DOHH2 (cell line): Measurements from ENCODE around the gene C11orf24.
A peak's percentile ranks its signal among the peaks of the same experiment; 100 is the strongest.
"Not testable (repeated sequence)": the region's sequence is repeated elsewhere in the genome, so short reads cannot be mapped to it uniquely, and the experiment has no call there.

Experiments used
- H3F3A ChIP-seq: fragments of 200-600 bp; sonication (generic), shearing (Covaris generic); 2 replicates; pipeline ENCODE4 v1.6.0; 2016; ENCODE audit warnings: antibody characterized with exemption, mild to moderate bottlenecking; ENCODE audit not compliant: control insufficient read depth, insufficient read depth
- H3K27ac ChIP-seq: fragments of 200-600 bp; sonication (generic); 2 replicates; pipeline ENCODE4 v1.5.1; 2014; ENCODE audit warnings: low read depth, mild to moderate bottlenecking, low read length, moderate library complexity
- H3K27me3 ChIP-seq: fragments of 200-600 bp; sonication (generic); 2 replicates; pipeline ENCODE4 v1.6.1; 2014; ENCODE audit warnings: mild to moderate bottlenecking, low read length, mixed read lengths; ENCODE audit not compliant: control insufficient read depth
- H3K36me3 ChIP-seq: fragments of 200-600 bp; sonication (generic); 2 replicates; pipeline ENCODE4 v1.6.1; 2014; ENCODE audit warnings: mild to moderate bottlenecking, low read length, moderate library complexity, mixed read lengths; ENCODE audit not compliant: control insufficient read depth
- H3K4me1 ChIP-seq: fragments of 200-600 bp; sonication (generic); 2 replicates; pipeline ENCODE4 v1.6.1; 2014; ENCODE audit warnings: mild to moderate bottlenecking, low read length, mixed read lengths; ENCODE audit not compliant: control insufficient read depth
- H3K4me2 ChIP-seq: fragments of 200-600 bp; sonication (generic); 2 replicates; pipeline ENCODE4 v1.6.0; 2014; ENCODE audit warnings: mild to moderate bottlenecking, low read length, moderate library complexity
- H3K4me3 ChIP-seq: fragments of 200-600 bp; sonication (generic); 2 replicates; pipeline ENCODE4 v1.5.1; 2014; ENCODE audit warnings: mild to moderate bottlenecking, low read length, mixed read lengths
- H3K79me2 ChIP-seq: fragments of 200-600 bp; sonication (generic); 2 replicates; pipeline ENCODE4 v1.6.1; 2014; ENCODE audit warnings: mild to moderate bottlenecking, low read length, mixed read lengths; ENCODE audit not compliant: control insufficient read depth
- H3K9me2 ChIP-seq: fragments of 200-600 bp; sonication (generic); replicated peaks from 2 replicates; pipeline ENCODE4 v1.6.1; 2014; ENCODE audit warnings: mild to moderate bottlenecking, low read length, mixed read lengths; ENCODE audit not compliant: control insufficient read depth
- H3K9me3 ChIP-seq: fragments of 200-600 bp; sonication (generic); 2 replicates; pipeline ENCODE4 v1.6.1; 2014; ENCODE audit warnings: antibody characterized with exemption, low read length, mixed read lengths; ENCODE audit not compliant: control insufficient read depth, insufficient read depth
- H4K20me1 ChIP-seq: fragments of 200-600 bp; sonication (generic); 2 replicates; pipeline ENCODE4 v1.6.0; 2014; ENCODE audit warnings: low read depth, mild to moderate bottlenecking, antibody characterized with exemption, low read length, moderate library complexity; ENCODE audit not compliant: control insufficient read depth, insufficient read depth
- EZH2phosphoT487 ChIP-seq: fragments of 200-600 bp; sonication (generic); IDR thresholded peaks from 2 replicates; pipeline ENCODE4 v1.6.1; 2017; ENCODE audit warnings: borderline replicate concordance, mild to moderate bottlenecking, antibody characterized with exemption, low read length, moderate library complexity, mixed read lengths
- TF ChIP-seq, protein P1 (sequence below): fragments of 200-600 bp; sonication (generic); IDR thresholded peaks from one replicate; pipeline ENCODE4 v1.5.1; 2014; ENCODE audit warnings: antibody characterized with exemption, mild to moderate bottlenecking, low read depth, low read length; ENCODE audit not compliant: poor library complexity, severe bottlenecking

The C11orf24 gene

DNA sequence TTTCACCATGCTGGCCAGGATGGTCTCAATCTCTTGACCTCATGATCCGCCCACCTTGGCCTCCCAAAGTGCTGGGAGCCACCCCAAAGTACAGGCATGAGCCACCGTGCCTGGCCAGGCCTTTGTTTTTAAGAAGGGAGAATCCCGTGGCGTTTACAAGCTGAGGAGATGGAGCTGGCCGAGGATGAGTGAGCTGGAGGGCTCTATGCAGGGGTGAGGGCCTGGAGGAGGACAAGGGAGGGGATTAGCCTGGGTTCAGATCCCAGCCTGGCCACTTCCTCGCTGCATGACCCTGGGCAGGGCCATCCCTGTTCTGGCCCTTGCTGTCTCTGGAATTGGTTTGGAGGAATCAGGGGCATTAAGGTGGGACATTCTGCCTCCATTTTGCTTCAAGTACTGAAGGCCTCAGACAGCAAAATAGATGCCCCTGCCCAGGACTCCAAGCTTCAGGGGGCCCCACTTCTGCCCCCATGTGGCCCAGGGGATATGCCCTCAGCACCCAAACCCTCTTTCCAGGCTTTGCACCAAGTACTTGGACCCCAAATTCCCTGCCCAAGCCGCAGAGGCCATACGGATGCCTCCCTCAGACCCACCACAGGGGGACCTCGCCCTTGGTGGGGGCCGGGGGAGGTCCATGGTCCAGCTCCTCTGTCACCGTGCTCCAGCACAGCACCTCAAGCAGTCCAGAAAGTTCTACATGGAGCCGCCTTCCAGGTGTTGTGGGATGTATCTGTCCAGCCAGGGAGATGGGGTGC, 28.5 kb upstream of the C11orf24 start:
- Histone ChIP-seq H3K79me2 (no peaks in the 10 kb centered on the region), H3K27me3 (peaks cover 2% of the 10 kb centered on the region; the same call in 1 of the 2 replicates), H4K20me1 (no peaks in the 10 kb centered on the region), H3K36me3 (no peaks in the 10 kb centered on the region), H3K4me3 (no peak overlapping the region), H3K9me2 (no peaks in the 10 kb centered on the region), H3K4me1 (peaks cover 35% of the 10 kb centered on the region), H3K9me3 (peaks cover 7% of the 10 kb centered on the region; the same call in 1 of the 2 replicates), H3K4me2 (no peak overlapping the region), H3K27ac (no peak overlapping the region), H3F3A (no peaks in the 10 kb centered on the region)
- TF ChIP-seq, protein P1, sequence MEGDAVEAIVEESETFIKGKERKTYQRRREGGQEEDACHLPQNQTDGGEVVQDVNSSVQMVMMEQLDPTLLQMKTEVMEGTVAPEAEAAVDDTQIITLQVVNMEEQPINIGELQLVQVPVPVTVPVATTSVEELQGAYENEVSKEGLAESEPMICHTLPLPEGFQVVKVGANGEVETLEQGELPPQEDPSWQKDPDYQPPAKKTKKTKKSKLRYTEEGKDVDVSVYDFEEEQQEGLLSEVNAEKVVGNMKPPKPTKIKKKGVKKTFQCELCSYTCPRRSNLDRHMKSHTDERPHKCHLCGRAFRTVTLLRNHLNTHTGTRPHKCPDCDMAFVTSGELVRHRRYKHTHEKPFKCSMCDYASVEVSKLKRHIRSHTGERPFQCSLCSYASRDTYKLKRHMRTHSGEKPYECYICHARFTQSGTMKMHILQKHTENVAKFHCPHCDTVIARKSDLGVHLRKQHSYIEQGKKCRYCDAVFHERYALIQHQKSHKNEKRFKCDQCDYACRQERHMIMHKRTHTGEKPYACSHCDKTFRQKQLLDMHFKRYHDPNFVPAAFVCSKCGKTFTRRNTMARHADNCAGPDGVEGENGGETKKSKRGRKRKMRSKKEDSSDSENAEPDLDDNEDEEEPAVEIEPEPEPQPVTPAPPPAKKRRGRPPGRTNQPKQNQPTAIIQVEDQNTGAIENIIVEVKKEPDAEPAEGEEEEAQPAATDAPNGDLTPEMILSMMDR = peak; percentile 36
- no peak for TF ChIP-seq EZH2phosphoT487

DNA sequence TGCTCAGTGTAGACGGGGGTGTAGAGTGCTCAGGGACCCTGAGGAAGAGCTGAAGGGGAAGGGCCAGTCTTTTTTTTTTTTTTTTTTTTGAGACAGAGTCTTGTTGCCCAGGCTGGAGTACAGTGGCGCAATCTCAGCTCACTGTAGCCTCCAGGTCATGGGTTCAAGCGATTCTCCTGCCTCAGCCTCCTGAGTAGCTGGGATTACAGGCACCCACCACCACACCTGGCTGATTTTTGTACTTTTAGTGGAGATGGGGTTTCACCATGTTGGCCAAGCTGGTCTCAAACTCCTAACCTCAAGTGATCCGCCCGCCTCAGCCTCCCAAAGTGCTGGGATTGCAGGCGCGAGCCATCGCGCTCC, 27.7 kb upstream of the C11orf24 start:
- not testable (repeated sequence) for H3K79me2 ChIP-seq, H3K4me2 ChIP-seq

GRCh38 chr11:68298659-68299516, 27.1 kb upstream of the C11orf24 start:
- no peaks in the 10 kb centered on the region for H3K9me2 ChIP-seq
- peaks cover 2% of the 10 kb centered on the region; the same call in 1 of the 2 replicates for H3K27me3 ChIP-seq
- no peak overlapping the region for H3K27ac ChIP-seq
- no peaks in the 10 kb centered on the region for H3K36me3 ChIP-seq
- no peaks in the 10 kb centered on the region for H4K20me1 ChIP-seq
- no peaks in the 10 kb centered on the region for H3K79me2 ChIP-seq
- no peak overlapping the region for H3K4me2 ChIP-seq
- peaks cover 2% of the 10 kb centered on the region; the same call in 1 of the 2 replicates for H3K9me3 ChIP-seq
- peaks cover 3% of the 10 kb centered on the region for H3F3A ChIP-seq
- TF ChIP-seq, protein P1 = no peak
- TF ChIP-seq EZH2phosphoT487 = no peak
- H3K4me3 ChIP-seq = no peak overlapping the region
- H3K4me1 ChIP-seq = peaks cover 44% of the 10 kb centered on the region

More for the DNA sequence above, 27.7 kb upstream of the C11orf24 start:
- H4K20me1 ChIP-seq, H3K27me3 ChIP-seq, H3F3A ChIP-seq, H3K4me3 ChIP-seq, H3K36me3 ChIP-seq, H3K27ac ChIP-seq, H3K9me2 ChIP-seq, H3K9me3 ChIP-seq: not testable (repeated sequence)
- peaks cover 42% of the 10 kb centered on the region for H3K4me1 ChIP-seq
